ENCODE data around the gene MYOD1.

- TF ChIP-seq EZH2 (IDR thresholded peaks at IDR 0.05; ENCODE audit: low read depth): no peak
- TF ChIP-seq CTCF (conservative IDR thresholded peaks at IDR 0.05): no peak
Measured at GRCh38 chr11:17768547-17768946, 49.2 kb downstream of the MYOD1 start.
